ENCODE measurements around the gene HYAL1.

The HYAL1 gene

DNA sequence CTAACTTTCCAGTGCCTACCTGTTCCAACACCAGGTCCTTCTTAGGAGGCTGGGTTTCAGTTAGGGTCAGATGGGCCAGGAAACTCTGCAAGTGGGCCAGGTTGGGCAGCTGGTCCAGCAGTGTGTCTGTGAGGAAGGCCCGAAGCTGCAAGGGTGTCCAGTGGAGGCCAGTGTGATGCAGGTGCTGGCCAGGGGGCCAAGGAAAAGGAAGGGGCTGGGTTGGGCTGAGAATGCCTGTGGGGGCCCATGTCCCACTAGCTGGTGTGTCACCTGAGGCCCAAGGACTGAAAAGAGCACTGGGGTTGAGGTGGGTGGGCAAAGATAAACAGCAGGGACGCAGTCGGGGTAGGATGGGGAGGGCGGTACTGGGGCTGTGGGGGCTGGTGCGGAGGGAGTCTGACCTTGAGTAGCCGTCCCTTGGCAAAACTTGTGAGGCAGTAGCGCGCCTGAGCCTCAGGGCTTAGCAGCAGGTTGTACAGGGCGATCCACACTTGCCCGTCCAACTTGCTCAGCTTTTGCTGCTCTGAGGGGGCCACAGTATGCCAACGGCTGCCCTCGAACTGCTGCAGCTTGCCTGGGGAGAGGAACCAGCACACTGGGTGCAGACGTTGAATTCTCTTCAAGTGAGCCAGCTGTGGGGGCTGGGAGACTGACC, 38.7 kb upstream of the HYAL1 start:
- Histone ChIP-seq H3K27ac (ENCODE audit: low read depth, low read length) (no peak overlapping the region), H3K36me3 (ENCODE audit: control insufficient read depth, insufficient read depth, low read length) (no peaks in the 10 kb centered on the region), H3K9me3 (ENCODE audit: control insufficient read depth, insufficient read depth, low read depth, low read length) (no peaks in the 10 kb centered on the region), H3K9ac (ENCODE audit: low read length) (no peak overlapping the region), H3K4me3 (ENCODE audit: low read depth, low read length) (no peak overlapping the region), H3K27me3 (ENCODE audit: control insufficient read depth, insufficient read depth, low read length) (peaks cover 68% of the 10 kb centered on the region), H3K4me1 (ENCODE audit: control insufficient read depth, insufficient read depth, low read length) (peaks cover 23% of the 10 kb centered on the region)

- H3K27me3 ChIP-seq (ENCODE audit: control insufficient read depth, insufficient read depth, low read length): peaks cover 68% of the 10 kb centered on the region
- H3K9ac ChIP-seq (ENCODE audit: low read length): no peak overlapping the region
- no peak overlapping the region for H3K4me3 ChIP-seq (ENCODE audit: low read depth, low read length)
- H3K9me3 ChIP-seq (ENCODE audit: control insufficient read depth, insufficient read depth, low read depth, low read length): no peaks in the 10 kb centered on the region
- H3K27ac ChIP-seq (ENCODE audit: low read depth, low read length): no peak overlapping the region
- H3K4me1 ChIP-seq (ENCODE audit: control insufficient read depth, insufficient read depth, low read length): peaks cover 23% of the 10 kb centered on the region
- no peaks in the 10 kb centered on the region for H3K36me3 ChIP-seq (ENCODE audit: control insufficient read depth, insufficient read depth, low read length)
These were observed 38.2 kb upstream of the HYAL1 start for GRCh38 chr3:50341537-50341936.

DNA sequence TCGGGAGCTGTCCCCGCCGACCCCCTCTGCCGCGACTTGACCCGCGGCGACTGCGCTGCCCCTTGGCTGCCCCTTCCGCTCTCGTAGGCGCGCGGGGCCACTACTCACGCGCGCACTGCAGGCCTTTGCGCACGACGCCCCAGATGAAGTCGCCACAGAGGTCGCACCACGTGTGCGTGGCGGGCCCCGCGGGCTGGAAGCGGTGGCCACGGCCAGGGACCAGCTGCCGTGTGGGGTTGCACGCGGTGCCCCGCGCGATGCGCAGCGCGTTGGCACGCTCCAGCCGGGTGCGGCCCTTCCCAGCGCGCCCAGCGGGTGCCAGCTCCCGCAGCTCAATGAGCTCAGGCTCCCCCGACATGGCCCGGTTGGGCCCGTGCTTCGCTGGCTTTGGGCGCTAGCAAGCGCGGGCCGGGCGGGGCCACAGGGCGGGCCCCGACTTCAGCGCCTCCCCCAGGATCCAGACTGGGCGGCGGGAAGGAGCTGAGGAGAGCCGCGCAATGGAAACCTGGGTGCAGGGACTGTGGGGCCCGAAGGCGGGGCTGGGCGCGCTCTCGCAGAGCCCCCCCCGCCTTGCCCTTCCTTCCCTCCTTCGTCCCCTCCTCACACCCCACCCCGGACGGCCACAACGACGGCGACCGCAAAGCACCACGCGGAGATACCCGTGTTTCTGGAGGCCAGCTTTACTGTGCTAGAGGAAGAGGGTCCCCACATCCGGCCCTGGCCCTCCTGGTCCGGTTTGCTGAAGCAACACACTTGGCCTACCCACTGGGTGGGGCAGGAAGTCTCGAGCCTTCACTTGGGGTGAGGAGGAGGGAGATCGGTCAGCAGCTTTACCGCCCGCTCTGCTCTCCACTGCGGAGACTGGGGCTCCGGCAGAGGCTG, 37.3 kb upstream of the HYAL1 start, which contains the start of gene RASSF1:
Gene RASSF1, minus strand, starts transcription at position 389 of the 882 bp plus-strand sequence. Its CDS starts 31 bp downstream, at position 358.
- no peak within 1 kb of the TSS for H3K9ac ChIP-seq (ENCODE audit: low read length)
- peaks cover 30% of the 10 kb centered on the region for H3K4me1 ChIP-seq (ENCODE audit: control insufficient read depth, insufficient read depth, low read length)

DNA sequence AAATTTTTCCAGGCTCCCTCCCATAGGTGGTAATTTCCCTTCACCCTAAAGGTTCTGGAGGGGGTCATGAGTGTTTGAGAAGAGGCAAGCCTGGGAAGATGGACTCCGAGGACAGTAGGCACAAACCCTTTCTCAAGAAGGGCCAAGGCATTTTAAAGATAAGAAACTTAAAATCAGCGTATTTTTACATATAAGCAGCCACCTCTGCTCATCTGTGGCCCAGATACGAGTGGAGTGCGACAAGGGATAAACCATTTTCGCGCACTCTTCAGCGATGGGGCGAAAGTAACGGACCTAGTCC, 36.7 kb upstream of the HYAL1 start:
- Histone ChIP-seq H3K9ac (ENCODE audit: low read length) (no peak overlapping the region), H3K27me3 (ENCODE audit: control insufficient read depth, insufficient read depth, low read length) (peaks cover 61% of the 10 kb centered on the region)

More for the DNA sequence above, 37.3 kb upstream of the HYAL1 start, which contains the start of gene RASSF1:
- Histone ChIP-seq H3K27me3 (ENCODE audit: control insufficient read depth, insufficient read depth, low read length) (peaks cover 64% of the 10 kb centered on the region), H3K9me3 (ENCODE audit: control insufficient read depth, insufficient read depth, low read depth, low read length) (no peaks in the 10 kb centered on the region), H3K36me3 (ENCODE audit: control insufficient read depth, insufficient read depth, low read length) (no peaks in the 10 kb centered on the region), H3K4me3 (ENCODE audit: low read depth, low read length) (peak within 1 kb of the TSS; percentile 59), H3K27ac (ENCODE audit: low read depth, low read length) (no peak within 1 kb of the TSS)

GRCh38 chr3:50339485-50340146, 36.2 kb upstream of the HYAL1 start:
- H3K9me3 ChIP-seq (ENCODE audit: control insufficient read depth, insufficient read depth, low read depth, low read length): no peaks in the 10 kb centered on the region
- H3K27me3 ChIP-seq (ENCODE audit: control insufficient read depth, insufficient read depth, low read length): peaks cover 56% of the 10 kb centered on the region
- no peak overlapping the region for H3K27ac ChIP-seq (ENCODE audit: low read depth, low read length)
- H3K9ac ChIP-seq (ENCODE audit: low read length): no peak overlapping the region
- peaks cover 31% of the 10 kb centered on the region for H3K4me1 ChIP-seq (ENCODE audit: control insufficient read depth, insufficient read depth, low read length)
- no peaks in the 10 kb centered on the region for H3K36me3 ChIP-seq (ENCODE audit: control insufficient read depth, insufficient read depth, low read length)
- H3K4me3 ChIP-seq (ENCODE audit: low read depth, low read length): peak overlapping the region; percentile 59; the same call in 1 of the 2 replicates

More for the DNA sequence above, 36.7 kb upstream of the HYAL1 start:
- H3K36me3 ChIP-seq (ENCODE audit: control insufficient read depth, insufficient read depth, low read length): no peaks in the 10 kb centered on the region
- peaks cover 31% of the 10 kb centered on the region for H3K4me1 ChIP-seq (ENCODE audit: control insufficient read depth, insufficient read depth, low read length)
- no peak overlapping the region for H3K27ac ChIP-seq (ENCODE audit: low read depth, low read length)
- peak overlapping the region; percentile 59 for H3K4me3 ChIP-seq (ENCODE audit: low read depth, low read length)
- no peaks in the 10 kb centered on the region for H3K9me3 ChIP-seq (ENCODE audit: control insufficient read depth, insufficient read depth, low read depth, low read length)

GRCh38 chr3:50338965-50339364, 35.6 kb upstream of the HYAL1 start:
- no peak overlapping the region for H3K9ac ChIP-seq (ENCODE audit: low read length)
- H3K27me3 ChIP-seq (ENCODE audit: control insufficient read depth, insufficient read depth, low read length): peaks cover 54% of the 10 kb centered on the region
- H3K9me3 ChIP-seq (ENCODE audit: control insufficient read depth, insufficient read depth, low read depth, low read length): no peaks in the 10 kb centered on the region
- peaks cover 35% of the 10 kb centered on the region for H3K4me1 ChIP-seq (ENCODE audit: control insufficient read depth, insufficient read depth, low read length)
- H3K36me3 ChIP-seq (ENCODE audit: control insufficient read depth, insufficient read depth, low read length): peaks cover 3% of the 10 kb centered on the region; the same call in 1 of the 2 replicates
- no peak overlapping the region for H3K4me3 ChIP-seq (ENCODE audit: low read depth, low read length)
- no peak overlapping the region for H3K27ac ChIP-seq (ENCODE audit: low read depth, low read length)

GRCh38 chr3:50337175-50337861, 33.9 kb upstream of the HYAL1 start:
- peaks cover 8% of the 10 kb centered on the region for H3K36me3 ChIP-seq (ENCODE audit: control insufficient read depth, insufficient read depth, low read length)
- peaks cover 35% of the 10 kb centered on the region for H3K4me1 ChIP-seq (ENCODE audit: control insufficient read depth, insufficient read depth, low read length)
- no peaks in the 10 kb centered on the region for H3K9me3 ChIP-seq (ENCODE audit: control insufficient read depth, insufficient read depth, low read depth, low read length)
- peak overlapping the region; percentile 90 for H3K27ac ChIP-seq (ENCODE audit: low read depth, low read length)
- peak overlapping the region; percentile 89 for H3K4me3 ChIP-seq (ENCODE audit: low read depth, low read length)
- peak overlapping the region; percentile 95 for H3K9ac ChIP-seq (ENCODE audit: low read length)
- peaks cover 39% of the 10 kb centered on the region for H3K27me3 ChIP-seq (ENCODE audit: control insufficient read depth, insufficient read depth, low read length)

- Histone ChIP-seq H3K4me1 (ENCODE audit: control insufficient read depth, insufficient read depth, low read length) (peaks cover 35% of the 10 kb centered on the region), H3K9ac (ENCODE audit: low read length) (peak overlapping the region; percentile 95), H3K27me3 (ENCODE audit: control insufficient read depth, insufficient read depth, low read length) (peaks cover 32% of the 10 kb centered on the region), H3K9me3 (ENCODE audit: control insufficient read depth, insufficient read depth, low read depth, low read length) (no peaks in the 10 kb centered on the region), H3K4me3 (ENCODE audit: low read depth, low read length) (peak overlapping the region; percentile 89), H3K36me3 (ENCODE audit: control insufficient read depth, insufficient read depth, low read length) (peaks cover 15% of the 10 kb centered on the region), H3K27ac (ENCODE audit: low read depth, low read length) (peak overlapping the region; percentile 90; the same call in 1 of the 2 replicates)
These were observed 33.2 kb upstream of the HYAL1 start for GRCh38 chr3:50336452-50337174.

- no peak overlapping the region for H3K4me3 ChIP-seq (ENCODE audit: low read depth, low read length)
- H3K9me3 ChIP-seq (ENCODE audit: control insufficient read depth, insufficient read depth, low read depth, low read length): no peaks in the 10 kb centered on the region
- peaks cover 11% of the 10 kb centered on the region for H3K27me3 ChIP-seq (ENCODE audit: control insufficient read depth, insufficient read depth, low read length)
- peaks cover 36% of the 10 kb centered on the region for H3K36me3 ChIP-seq (ENCODE audit: control insufficient read depth, insufficient read depth, low read length)
- no peak overlapping the region for H3K27ac ChIP-seq (ENCODE audit: low read depth, low read length)
- peaks cover 23% of the 10 kb centered on the region for H3K4me1 ChIP-seq (ENCODE audit: control insufficient read depth, insufficient read depth, low read length)
- no peak overlapping the region for H3K9ac ChIP-seq (ENCODE audit: low read length)
These were observed 31.1 kb upstream of the HYAL1 start for GRCh38 chr3:50334339-50335075.

Data from HUES6 (cell line).